HEK293T (cell line): ENCODE results near the gene LNPEP.

Experiments
- ARNT ChIP-seq: fragments of 450-650 bp; IDR thresholded peaks from 2 replicates; pipeline ENCODE4 v1.6.1; 2017; ENCODE audit warnings: mild to moderate bottlenecking
- ELF4 ChIP-seq: fragments of 450-650 bp; IDR thresholded peaks from 2 replicates; pipeline ENCODE4 v1.6.1; 2017; ENCODE audit warnings: antibody characterized with exemption
- FOXA1 ChIP-seq: fragments of 450-650 bp; IDR thresholded peaks from 2 replicates; pipeline ENCODE4 v1.6.1; 2016; ENCODE audit warnings: mild to moderate bottlenecking
- FOXM1 ChIP-seq: fragments of 450-650 bp; IDR thresholded peaks from 2 replicates; pipeline ENCODE4 v1.6.1; 2017; ENCODE audit warnings: mild to moderate bottlenecking, borderline replicate concordance
- HDGF ChIP-seq: fragments of 450-650 bp; IDR thresholded peaks from 2 replicates; pipeline ENCODE4 v1.6.1; 2017; ENCODE audit warnings: antibody characterized with exemption, borderline replicate concordance
- L3MBTL2 ChIP-seq: fragments of 450-650 bp; conservative IDR thresholded peaks from 2 replicates; pipeline ENCODE4 v1.6.1; 2016; ENCODE audit warnings: mild to moderate bottlenecking
- NFRKB ChIP-seq: fragments of 450-650 bp; IDR thresholded peaks from 2 replicates; pipeline ENCODE4 v1.6.1; 2016; ENCODE audit warnings: mild to moderate bottlenecking, moderate library complexity
- SUZ12 ChIP-seq: fragments of 450-650 bp; IDR thresholded peaks from 2 replicates; pipeline ENCODE4 v1.6.1; 2016; ENCODE audit warnings: mild to moderate bottlenecking
- TARDBP ChIP-seq: fragments of 450-650 bp; IDR thresholded peaks from 2 replicates; pipeline ENCODE4 v1.6.1; 2016
- TF ChIP-seq, protein P1 (sequence below): fragments of 450-650 bp; IDR thresholded peaks from 2 replicates; pipeline ENCODE4 v1.6.1; 2016

DNA sequence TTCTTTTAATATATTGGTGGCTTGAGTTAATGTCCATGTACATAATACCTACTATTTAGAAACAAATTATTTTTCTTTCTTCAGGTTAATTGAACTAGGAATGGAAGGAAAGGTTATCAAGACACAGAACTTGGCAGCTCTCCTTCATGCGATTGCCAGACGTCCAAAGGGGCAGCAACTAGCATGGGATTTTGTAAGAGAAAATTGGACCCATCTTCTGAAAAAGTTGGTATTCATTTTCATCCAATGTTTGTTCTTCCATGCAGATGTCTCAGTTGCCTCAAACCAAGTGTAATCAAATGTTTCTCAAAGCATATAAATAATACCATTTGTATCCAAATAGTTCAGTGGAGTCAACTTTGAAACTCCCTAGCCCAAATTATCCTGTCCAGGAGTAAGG, 22.6 kb upstream of the LNPEP start:
- TF ChIP-seq ARNT (no peak), FOXA1 (no peak), TARDBP (no peak), HDGF (no peak), SUZ12 (no peak), L3MBTL2 (no peak), ELF4 (no peak), FOXM1 (no peak), NFRKB (no peak)
- TF ChIP-seq, protein P1, sequence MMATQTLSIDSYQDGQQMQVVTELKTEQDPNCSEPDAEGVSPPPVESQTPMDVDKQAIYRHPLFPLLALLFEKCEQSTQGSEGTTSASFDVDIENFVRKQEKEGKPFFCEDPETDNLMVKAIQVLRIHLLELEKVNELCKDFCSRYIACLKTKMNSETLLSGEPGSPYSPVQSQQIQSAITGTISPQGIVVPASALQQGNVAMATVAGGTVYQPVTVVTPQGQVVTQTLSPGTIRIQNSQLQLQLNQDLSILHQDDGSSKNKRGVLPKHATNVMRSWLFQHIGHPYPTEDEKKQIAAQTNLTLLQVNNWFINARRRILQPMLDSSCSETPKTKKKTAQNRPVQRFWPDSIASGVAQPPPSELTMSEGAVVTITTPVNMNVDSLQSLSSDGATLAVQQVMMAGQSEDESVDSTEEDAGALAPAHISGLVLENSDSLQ, result no peak
